GM12873 (cell line): ENCODE data around the gene CAPN13.

ENCODE experiments used
- TF ChIP-seq, protein P1 (sequence below): IDR thresholded peaks from 2 replicates; pipeline ENCODE4 v1.5.1; 2012; ENCODE audit warnings: low read depth, mild to moderate bottlenecking, moderate library complexity, low read length, control low read depth; ENCODE audit not compliant: insufficient read depth; ENCODE audit errors: missing control alignments

Gene CAPN13

DNA sequence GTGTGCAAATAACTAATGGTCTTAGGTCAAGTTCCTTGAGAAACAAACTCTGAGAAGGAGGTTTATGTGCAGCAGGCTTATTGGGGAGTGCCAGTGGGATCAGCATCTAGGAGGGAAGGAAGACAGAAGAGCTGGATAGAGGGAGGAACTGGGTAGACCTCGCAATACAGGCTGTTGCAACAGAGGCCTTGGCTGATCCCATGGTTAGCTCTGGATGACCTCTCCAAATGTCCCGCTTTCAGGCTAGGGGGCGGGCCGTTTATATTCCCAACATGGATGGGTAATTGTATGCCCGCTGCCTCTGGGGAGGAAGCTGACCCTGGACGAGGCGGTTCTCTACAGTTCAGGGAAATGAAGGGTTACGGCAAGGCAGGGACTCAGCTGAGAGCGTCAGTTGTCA, 14.7 kb upstream of the CAPN13 start:
- TF ChIP-seq, protein P1, sequence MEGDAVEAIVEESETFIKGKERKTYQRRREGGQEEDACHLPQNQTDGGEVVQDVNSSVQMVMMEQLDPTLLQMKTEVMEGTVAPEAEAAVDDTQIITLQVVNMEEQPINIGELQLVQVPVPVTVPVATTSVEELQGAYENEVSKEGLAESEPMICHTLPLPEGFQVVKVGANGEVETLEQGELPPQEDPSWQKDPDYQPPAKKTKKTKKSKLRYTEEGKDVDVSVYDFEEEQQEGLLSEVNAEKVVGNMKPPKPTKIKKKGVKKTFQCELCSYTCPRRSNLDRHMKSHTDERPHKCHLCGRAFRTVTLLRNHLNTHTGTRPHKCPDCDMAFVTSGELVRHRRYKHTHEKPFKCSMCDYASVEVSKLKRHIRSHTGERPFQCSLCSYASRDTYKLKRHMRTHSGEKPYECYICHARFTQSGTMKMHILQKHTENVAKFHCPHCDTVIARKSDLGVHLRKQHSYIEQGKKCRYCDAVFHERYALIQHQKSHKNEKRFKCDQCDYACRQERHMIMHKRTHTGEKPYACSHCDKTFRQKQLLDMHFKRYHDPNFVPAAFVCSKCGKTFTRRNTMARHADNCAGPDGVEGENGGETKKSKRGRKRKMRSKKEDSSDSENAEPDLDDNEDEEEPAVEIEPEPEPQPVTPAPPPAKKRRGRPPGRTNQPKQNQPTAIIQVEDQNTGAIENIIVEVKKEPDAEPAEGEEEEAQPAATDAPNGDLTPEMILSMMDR = no peak

DNA sequence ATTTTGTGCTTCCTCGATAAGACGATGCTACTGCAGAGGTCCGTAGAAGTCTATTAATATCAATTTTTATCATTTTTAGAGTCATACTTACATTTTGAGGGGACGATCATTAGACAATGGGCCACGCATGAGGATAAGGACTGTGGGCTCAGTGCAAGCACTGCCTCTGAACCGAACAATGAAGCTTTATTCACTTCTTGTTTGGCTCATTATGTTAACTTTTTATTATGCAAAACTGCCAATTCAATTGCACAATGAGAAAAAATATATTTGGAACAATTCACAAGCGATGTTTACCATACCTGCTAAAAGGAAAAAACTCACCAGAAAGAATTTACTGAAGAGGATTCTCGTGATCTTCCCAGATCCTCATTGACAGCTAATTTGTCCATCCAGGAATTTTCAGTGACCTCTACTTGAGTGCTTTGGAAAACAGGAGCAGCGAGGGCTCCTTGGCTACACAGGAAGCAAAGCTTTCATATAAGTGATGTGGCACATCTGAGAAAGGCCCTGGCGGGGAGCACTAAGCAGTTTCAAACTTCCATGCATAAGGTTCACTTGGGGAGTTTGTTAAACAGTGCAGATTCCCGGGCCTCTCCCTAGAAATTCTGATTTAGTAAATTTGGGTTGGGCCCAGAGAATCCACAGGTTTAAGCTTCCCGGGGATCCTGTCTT, 13.3 kb upstream of the CAPN13 start:
- TF ChIP-seq, protein P1 = no peak

DNA sequence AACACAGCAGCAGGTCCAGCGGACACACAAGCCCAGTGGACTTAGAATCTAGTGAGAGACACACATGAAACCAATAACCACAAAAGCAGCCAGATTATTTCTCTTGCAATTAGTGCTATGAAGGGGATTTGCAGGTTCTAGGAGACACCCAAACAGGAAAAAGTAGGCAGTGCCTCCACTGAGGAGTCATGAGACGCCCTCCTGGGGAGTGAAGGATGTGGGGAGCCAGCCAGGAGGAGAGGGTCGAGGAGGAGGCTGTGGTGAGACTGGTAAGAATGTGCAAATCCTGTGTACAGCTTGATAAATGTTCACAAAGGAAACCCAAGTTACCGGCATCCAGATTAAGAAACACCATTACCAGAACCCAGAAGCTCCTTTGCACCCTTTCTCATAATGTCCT, 2.7 kb upstream of the CAPN13 start:
- TF ChIP-seq, protein P1 = no peak

DNA sequence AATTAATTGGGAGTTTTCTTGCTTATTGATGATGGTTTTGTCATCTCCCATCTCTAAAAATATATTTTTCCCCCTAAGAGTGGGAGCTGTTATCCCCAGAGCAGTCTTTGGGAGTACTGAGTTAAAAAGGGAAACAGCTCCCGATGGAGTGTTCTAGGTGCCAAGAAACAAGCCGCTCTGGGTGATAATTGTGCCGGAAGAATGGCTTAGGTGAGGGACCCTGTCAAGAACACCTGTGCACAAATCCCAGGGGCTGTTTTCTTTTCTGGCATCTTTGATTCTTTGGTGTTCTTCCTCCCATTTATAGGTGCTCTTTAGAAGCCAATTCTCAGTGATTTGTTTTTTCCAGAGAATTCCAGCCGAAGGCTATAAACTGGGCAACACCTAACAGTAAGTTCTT, 1.4 kb upstream of the CAPN13 start:
- TF ChIP-seq, protein P1 = no peak

DNA sequence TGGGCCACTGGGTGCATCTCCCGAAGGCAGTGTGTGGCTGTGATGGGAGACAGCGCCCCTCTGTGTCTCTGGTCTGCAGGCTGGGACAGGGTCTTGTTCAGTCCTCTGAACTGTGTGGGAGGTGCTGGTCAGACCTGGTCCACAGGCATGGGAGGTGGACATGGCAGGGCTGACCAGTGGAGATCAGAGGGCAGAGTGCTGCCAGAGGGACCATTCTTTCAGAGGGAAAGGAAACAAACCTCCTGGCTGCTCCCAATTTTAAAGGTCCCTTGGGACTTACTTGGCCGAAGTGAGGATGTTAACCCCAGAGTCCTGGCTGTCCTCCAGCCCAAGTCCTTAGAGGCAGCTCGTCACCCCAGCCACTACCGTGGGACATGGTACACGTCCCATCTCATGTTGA, 4.0 kb downstream of the CAPN13 start:
- TF ChIP-seq, protein P1 = no peak

DNA sequence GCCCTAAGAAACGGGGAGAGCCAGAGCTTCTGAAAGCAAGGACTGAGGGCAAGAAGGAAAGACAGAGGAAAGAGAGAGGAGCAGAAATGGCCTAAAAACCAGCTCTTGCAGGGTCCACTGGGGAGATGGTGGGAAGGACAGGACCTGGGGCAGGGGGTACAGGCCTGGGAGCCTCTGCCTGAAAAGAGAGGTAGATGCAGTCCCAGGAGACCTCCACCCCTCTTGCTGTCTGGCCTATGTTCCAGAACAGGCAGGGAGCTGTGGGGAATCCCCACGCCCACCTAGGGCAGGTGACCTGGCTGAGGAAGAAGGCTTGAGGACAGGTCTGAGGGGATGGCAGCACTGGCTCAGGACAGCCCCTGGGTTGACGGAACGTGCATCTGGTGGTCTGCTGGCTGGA, 4.6 kb downstream of the CAPN13 start:
- TF ChIP-seq, protein P1 = no peak

DNA sequence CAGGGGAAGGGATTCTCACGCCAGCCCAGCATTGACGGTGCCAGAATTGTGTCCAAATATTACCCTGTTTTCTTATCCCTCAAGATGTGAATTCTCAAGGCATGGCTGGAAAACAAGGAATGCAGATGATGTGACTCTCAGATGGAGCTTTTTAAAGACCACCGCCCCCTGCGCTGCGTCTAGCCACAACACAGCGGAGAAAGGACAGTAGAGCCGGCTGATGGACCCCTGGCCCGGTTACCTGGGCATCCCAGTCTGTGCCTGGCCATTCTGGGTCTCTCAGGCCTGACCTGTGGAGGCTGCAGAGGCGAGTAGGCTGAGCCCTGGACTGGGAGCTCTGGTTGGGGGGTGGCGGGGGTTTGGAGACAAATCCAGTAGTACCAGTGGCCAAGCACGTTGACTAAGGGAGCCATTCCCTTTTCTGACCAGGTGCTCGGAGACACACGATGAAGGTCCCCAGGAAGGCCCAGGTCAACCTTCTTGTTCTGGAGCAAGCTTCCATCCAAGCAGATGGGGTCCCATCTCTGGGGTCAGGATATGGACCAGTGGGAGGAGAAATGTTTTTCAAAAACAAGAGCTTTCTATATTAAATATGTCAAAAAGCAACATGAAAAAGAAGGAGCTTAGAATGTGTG, 5.3 kb downstream of the CAPN13 start:
- TF ChIP-seq, protein P1 = no peak
